ENCODE results near the gene EGFL8.
"Not testable (repeated sequence)": the region's sequence is repeated elsewhere in the genome, so short reads cannot be mapped to it uniquely, and the experiment has no call there.

Gene EGFL8

DNA sequence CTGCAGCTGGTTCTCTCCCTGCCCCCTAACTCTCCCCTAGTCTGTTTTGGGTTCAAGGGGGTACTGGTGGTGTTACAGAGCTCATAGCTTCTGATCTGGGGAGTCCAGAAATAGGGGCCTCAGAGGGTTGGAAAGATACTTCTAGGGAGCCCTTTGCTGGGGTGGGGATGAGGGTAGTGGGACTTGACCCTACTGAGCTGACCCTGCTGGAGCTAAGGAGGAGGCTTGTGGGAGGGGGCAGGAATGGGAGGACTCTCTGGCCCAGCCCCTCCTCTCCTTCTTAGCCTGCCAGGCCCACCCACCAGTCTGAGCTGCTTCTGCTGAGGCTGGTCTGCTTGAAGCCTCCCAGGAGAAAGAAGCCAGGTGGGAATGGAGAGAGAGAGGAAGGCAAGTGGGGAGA lies at the start of gene EGFL8:
Gene EGFL8, plus strand, starts transcription at position 301 of the 400 bp plus-strand sequence. CDS start 1,571 bp downstream, outside the sequence.
- no peak for DNase-seq (ENCODE audit: low spot score)

DNA sequence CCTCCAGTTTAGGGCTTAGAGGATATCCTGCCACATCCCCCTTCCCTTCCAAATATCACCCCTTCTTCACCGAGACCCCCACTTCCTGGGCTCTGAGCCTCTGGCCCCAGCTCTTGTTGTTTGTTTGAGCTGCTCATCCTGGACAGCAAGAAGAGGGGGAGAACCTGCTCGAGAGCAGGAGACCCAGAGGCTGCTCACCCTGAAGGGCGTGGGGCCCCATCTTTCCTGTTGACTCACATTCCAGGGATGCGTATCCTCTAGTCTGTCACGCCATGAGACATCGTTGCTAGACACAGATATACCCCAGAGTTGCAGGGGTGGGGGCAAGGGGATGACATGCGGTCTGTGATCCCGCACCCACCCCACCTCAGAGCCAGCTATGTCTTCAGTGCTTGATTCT lies 49.6 kb upstream of the EGFL8 start:
- no peak for DNase-seq (ENCODE audit: low spot score)

GRCh38 chr6:32115623-32116022 lies 48.8 kb upstream of the EGFL8 start:
- DNase-seq (ENCODE audit: low spot score), result no peak

GRCh38 chr6:32116674-32117073 lies 47.7 kb upstream of the EGFL8 start:
- DNase-seq (ENCODE audit: low spot score), result peak; percentile 36

GRCh38 chr6:32117461-32117860 lies 46.9 kb upstream of the EGFL8 start:
- no peak for DNase-seq (ENCODE audit: low spot score)

GRCh38 chr6:32118782-32119628 lies 45.4 kb upstream of the EGFL8 start:
- DNase-seq (ENCODE audit: low spot score), result peak; percentile 79

GRCh38 chr6:32120573-32121059 lies 43.8 kb upstream of the EGFL8 start:
- no peak for DNase-seq (ENCODE audit: low spot score)

GRCh38 chr6:32123681-32124080 lies 40.7 kb upstream of the EGFL8 start:
- no peak for DNase-seq (ENCODE audit: low spot score)

- DNase-seq (ENCODE audit: low spot score), result no peak
These were observed 37.5 kb upstream of the EGFL8 start for GRCh38 chr6:32126880-32127279.

GRCh38 chr6:32127409-32127716 lies 37.0 kb upstream of the EGFL8 start:
- no peak for DNase-seq (ENCODE audit: low spot score)

- DNase-seq (ENCODE audit: low spot score), result peak; percentile 89
These were observed 36.4 kb upstream of the EGFL8 start, which contains the start of gene ATF6B for GRCh38 chr6:32127717-32128592. Gene ATF6B (minus strand): TSS chr6:32128246. CDS start chr6:32128207, 39 bp downstream.

- no peak for DNase-seq (ENCODE audit: low spot score)
These were observed 35.6 kb upstream of the EGFL8 start for GRCh38 chr6:32128751-32129296.

DNA sequence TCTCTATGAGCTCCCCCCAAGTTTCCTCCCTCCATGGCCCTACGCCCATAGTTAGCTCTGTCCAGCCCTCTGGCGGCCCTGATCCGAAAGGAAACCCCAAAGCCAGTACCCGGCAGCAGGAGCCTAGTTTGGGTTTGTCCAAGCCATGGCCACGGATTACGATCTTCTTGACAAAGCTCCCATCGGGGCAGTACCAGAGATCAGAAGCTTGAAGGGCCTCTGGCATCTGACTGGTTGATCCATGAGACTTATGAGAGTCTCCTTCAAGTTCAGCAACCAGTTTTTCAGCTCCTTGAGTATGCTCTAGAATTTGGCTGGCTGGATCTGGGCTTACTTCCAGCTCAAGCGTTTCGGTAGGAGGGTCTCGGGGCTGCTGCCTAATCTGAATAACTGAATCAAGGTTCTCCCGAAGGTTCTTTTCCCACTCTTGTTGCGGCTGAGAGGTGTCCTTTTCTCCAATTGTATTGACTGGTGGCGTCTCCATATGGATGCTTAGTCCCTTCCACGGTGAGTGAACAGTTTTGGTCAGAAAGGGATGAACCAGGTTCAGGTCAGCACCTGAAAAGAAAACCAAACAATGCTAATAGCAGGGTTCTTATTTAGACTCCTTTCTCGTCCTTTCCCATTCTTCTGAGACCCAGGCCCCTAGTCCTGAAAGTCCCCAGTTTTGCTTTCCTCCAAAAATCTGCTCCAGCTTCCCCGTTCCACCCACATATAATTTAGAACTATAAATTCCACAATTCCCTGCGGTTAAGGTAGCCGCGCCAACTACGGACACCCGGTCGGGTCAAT lies 34.9 kb upstream of the EGFL8 start:
- no peak for DNase-seq (ENCODE audit: low spot score)

DNA sequence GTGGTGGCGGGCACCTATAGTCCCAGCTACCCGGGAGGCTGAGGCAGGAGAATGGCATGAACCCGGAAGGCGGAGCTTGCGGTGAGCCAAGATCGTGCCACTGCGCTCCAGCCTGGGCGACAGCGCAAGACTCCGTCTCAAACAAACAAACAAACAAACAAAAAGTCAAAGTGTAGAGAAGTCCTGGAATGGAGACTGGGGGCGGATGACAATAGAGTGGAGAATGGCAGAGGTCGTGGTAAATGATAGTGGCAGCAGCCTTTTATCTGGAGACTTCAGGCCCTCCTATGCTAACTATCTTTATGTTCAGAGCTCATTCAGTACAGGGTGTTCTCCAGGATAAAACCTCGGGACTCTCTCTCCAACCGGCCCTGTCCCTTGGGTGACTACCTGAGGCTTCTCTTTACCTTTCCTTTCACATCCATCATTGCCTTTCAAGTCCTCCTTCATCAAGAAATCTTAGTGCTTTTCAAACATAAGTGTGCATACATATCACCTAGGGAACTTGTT lies 32.9 kb upstream of the EGFL8 start:
- DNase-seq (ENCODE audit: low spot score), result no peak

- DNase-seq (ENCODE audit: low spot score), result no peak
These were observed 32.3 kb upstream of the EGFL8 start for GRCh38 chr6:32132110-32132509.

DNA sequence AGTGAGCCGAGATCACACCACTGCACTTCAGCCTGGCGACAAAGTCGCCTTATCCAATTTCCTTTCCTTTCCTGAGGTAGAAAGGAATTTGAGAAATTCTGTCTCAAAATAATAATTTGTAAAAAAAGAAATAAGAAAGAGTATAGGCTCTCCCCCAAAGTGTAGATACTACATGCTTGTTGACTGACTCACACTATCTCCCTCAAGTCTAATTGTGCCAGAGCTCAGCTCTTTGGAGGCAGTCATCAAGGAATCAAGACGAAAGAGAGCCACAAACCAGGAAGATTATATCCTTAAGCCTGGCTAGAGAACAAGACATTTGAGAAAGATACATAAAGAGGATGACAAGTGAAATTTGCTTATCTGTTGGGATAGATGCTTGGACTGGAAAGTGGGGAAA lies 30.6 kb upstream of the EGFL8 start:
- no peak for DNase-seq (ENCODE audit: low spot score)

DNA sequence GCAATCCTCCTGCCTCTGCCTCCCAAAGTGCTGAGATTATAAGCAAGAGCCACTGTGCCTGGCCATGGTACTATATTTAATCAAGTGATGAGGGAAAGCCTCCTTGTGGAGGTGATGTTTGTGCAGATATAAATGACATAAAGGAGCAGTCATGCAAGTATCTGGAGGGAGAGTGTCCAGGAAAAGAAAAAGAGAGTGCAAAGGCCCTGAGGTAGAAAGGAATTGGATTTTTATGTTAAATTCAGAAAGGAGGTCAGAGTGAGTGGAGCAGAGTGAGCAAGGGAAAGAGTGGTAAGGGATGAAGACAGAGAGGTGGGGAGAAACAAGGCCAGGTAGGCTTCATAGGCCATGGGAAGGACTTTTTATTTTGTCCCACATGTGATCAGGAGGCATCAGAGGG lies 26.9 kb upstream of the EGFL8 start:
- DNase-seq (ENCODE audit: low spot score), result no peak

GRCh38 chr6:32139590-32139989 lies 24.8 kb upstream of the EGFL8 start:
- DNase-seq (ENCODE audit: low spot score), result no peak

DNA sequence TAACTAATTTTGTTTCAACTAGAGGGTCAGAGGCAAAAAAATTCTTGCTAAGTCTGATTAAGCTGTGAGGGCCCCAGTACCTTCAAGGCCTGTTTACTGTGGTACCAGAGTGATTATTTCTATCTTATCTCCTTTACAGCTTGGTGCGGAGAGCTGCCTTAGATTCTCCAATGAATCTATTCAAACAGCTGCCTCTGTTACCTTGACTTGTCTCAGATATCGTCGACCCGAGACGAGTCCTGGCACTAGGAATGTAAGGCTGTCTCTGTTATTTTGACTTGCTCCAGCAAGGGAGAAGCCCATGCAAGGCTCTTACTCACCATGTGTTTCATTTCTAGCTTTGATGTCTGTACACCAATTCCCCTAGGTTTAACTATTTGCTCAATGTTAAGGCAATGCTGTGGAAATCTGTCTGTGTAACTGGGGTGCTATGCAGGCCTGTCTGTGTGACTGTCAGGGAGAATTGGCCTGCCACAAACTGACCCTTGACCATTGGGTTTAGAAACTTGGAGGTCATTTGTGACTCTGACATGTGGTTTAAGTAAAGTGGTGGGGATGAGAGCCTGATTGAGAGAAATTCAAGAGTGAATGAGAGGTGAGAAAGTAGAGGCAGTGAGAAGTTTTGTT lies 23.9 kb upstream of the EGFL8 start:
- no peak for DNase-seq (ENCODE audit: low spot score)

DNA sequence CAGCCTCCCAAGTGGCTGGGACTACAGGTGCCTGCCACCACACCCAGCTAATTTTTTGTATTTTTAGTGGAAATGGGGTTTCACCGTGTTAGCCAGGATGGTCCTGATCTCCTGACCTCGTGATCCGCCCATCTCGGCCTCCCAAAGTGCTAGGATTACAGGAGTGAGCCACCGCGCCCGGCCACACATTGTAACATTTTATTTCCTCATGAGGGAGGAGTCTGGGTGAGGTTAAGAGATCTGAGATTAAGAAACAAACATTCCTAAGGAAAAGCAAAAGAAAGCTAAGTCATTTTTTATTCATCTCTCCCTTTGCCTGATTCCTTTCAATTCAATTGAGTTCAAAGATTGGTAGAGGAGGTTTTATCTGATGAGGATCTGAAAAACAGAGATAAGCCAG lies 20.2 kb upstream of the EGFL8 start:
- not testable (repeated sequence) for DNase-seq (ENCODE audit: low spot score)

DNA sequence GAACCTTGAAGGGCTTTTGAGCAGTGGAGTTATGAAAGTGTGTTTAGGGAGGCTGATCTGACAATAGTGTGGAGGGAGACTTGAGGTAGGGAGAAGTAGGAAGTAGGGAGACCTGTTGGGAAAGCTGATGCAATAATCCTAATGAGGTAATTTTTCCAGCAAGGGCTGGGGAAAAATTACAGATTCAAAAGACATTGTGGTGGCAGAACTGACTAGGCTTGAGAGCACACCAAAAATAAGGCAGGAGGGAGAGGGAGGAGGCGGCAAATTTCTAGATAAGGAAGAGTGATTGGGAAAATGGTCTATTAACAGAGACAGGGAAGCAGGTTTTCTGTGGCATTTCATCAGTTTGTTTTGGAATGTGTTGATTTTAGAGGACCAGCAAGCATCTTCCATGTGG lies 18.1 kb upstream of the EGFL8 start:
- DNase-seq (ENCODE audit: low spot score), result no peak

All from HuH-7.5 (cell line).